CD14-positive monocyte (primary cell): ENCODE data around the gene PRKAB1. TPM values are rescaled to one million over a fixed set of nuclear protein-coding genes. Genes with fewer than 3 reads are reported as not detected.

ENCODE experiments used
- DNase-seq, 3 donors: peaks; one replicate each; pipeline ENCODE4 v3.0.0-alpha.2; 2011 to 2022
- H2AFZ ChIP-seq: 2 replicates; pipeline ENCODE4 v1.6.0; 2012; ENCODE audit warnings: mild to moderate bottlenecking, low read depth, low read length, inconsistent platforms; ENCODE audit not compliant: insufficient read depth, poor library complexity, severe bottlenecking
- H3K27ac ChIP-seq, 2 donors: 1 replicate in 1 of 2; 2 replicates in 1 of 2; pipeline ENCODE4 v1.5.1; 2012 to 2013; ENCODE audit warnings: low read length in 2 of 2, control low read depth in 1 of 2, inconsistent platforms in 1 of 2, low read depth in 1 of 2, mild to moderate bottlenecking in 1 of 2
- H3K27me3 ChIP-seq, 2 donors: one replicate each; pipeline versions ENCODE4 v1.6.0 to v1.6.1; 2011 to 2013; ENCODE audit warnings: low read length in 2 of 2; ENCODE audit not compliant: control insufficient read depth in 2 of 2, insufficient read depth in 2 of 2
- H3K36me3 ChIP-seq, 2 donors: replicated peaks in 1 of 2; 1 replicate in 1 of 2; 2 replicates in 1 of 2; pipeline versions ENCODE4 v1.5.1 to v1.6.1; 2012 to 2013; ENCODE audit warnings: low read length in 2 of 2, control low read depth in 1 of 2, inconsistent platforms in 1 of 2, mild to moderate bottlenecking in 1 of 2; ENCODE audit not compliant: insufficient read depth in 2 of 2, control insufficient read depth in 1 of 2
- H3K4me1 ChIP-seq, 2 donors: 1 replicate in 1 of 2; 2 replicates in 1 of 2; pipeline versions ENCODE4 v1.5.1 to v1.6.1; 2012 to 2013; ENCODE audit warnings: low read length in 2 of 2, control low read depth in 1 of 2, inconsistent platforms in 1 of 2, mild to moderate bottlenecking in 1 of 2, moderate library complexity in 1 of 2; ENCODE audit not compliant: insufficient read depth in 2 of 2, control insufficient read depth in 1 of 2
- H3K4me2 ChIP-seq: replicated peaks from 2 replicates; pipeline ENCODE3; 2012; ENCODE audit warnings: low read length, moderate library complexity, mild to moderate bottlenecking; ENCODE audit not compliant: poor library complexity, severe bottlenecking; ENCODE audit errors: extremely low read depth
- H3K4me3 ChIP-seq, 3 experiments: fragments of 200-600 bp in 1 of 3; sonication (generic) in 1 of 3; replicated peaks in 1 of 3; 1 replicate in 2 of 3; 2 replicates in 1 of 3; pipeline ENCODE4 v1.5.1; 2011 to 2013; ENCODE audit warnings: low read length in 3 of 3, mild to moderate bottlenecking in 3 of 3, control low read depth in 2 of 3, low read depth in 2 of 3, inconsistent platforms in 1 of 3, moderate library complexity in 1 of 3
- H3K79me2 ChIP-seq: 2 replicates; pipeline ENCODE4 v1.6.0; 2012; ENCODE audit warnings: mild to moderate bottlenecking, control low read depth, inconsistent platforms, low read length, moderate library complexity; ENCODE audit not compliant: insufficient read depth
- H3K9ac ChIP-seq: 2 replicates; pipeline ENCODE4 v1.6.0; 2017; ENCODE audit warnings: low read length, mild to moderate bottlenecking; ENCODE audit not compliant: insufficient read depth, poor library complexity, severe bottlenecking
- H3K9me3 ChIP-seq, 2 donors: replicated peaks in 1 of 2; 1 replicate in 1 of 2; 2 replicates in 1 of 2; pipeline versions ENCODE4 v1.5.1 to v1.6.1; 2012 to 2013; ENCODE audit warnings: low read length in 2 of 2, control low read depth in 1 of 2; ENCODE audit not compliant: control insufficient read depth in 1 of 2, insufficient read depth in 1 of 2
- H4K20me1 ChIP-seq: 2 replicates; pipeline ENCODE4 v1.6.0; 2012; ENCODE audit warnings: mild to moderate bottlenecking, low read length, control low read depth, moderate library complexity; ENCODE audit not compliant: insufficient read depth
- H3K27ac Mint-ChIP-seq, 7 donors: one replicate each; pipeline ENCODE4 v1.8.0; 2020; ENCODE audit warnings: mild to moderate bottlenecking in 7 of 7, mixed read lengths in 7 of 7, moderate library complexity in 6 of 7, inconsistent platforms in 2 of 7
- H3K27me3 Mint-ChIP-seq, 3 donors: one replicate each; pipeline ENCODE4 v1.8.0; 2021 to 2022; ENCODE audit warnings: low read depth in 3 of 3, mild to moderate bottlenecking in 3 of 3, mixed read lengths in 3 of 3, moderate library complexity in 3 of 3, inconsistent platforms in 1 of 3
- H3K36me3 Mint-ChIP-seq, 2 donors: one replicate each; pipeline ENCODE4 v1.8.0; 2020; ENCODE audit warnings: mixed read lengths in 2 of 2, inconsistent platforms in 1 of 2, mild to moderate bottlenecking in 1 of 2
- H3K4me1 Mint-ChIP-seq: one replicate; pipeline ENCODE4 v1.8.0; 2020; ENCODE audit warnings: mild to moderate bottlenecking, mixed read lengths
- H3K4me3 Mint-ChIP-seq, 2 donors: one replicate each; pipeline ENCODE4 v1.8.0; 2020; ENCODE audit warnings: mild to moderate bottlenecking in 2 of 2, mixed read lengths in 2 of 2, moderate library complexity in 1 of 2
- H3K9me3 Mint-ChIP-seq, 7 donors: one replicate each; pipeline ENCODE4 v1.8.0; 2020 to 2022; ENCODE audit warnings: mixed read lengths in 7 of 7, mild to moderate bottlenecking in 6 of 7, moderate library complexity in 6 of 7, inconsistent platforms in 2 of 7
- CTCF ChIP-seq: fragments of 200-600 bp; IDR thresholded peaks from one replicate; pipeline ENCODE4 v1.8.0; 2022; ENCODE audit warnings: antibody characterized with exemption, mild to moderate bottlenecking
- WGBS: methylation state at CpG from one replicate; pipeline ENCODE4 v1.1.5; 2013; ENCODE audit warnings: missing lambda C conversion rate; ENCODE audit not compliant: insufficient coverage; 5-methylcytosine and 5-hydroxymethylcytosine counted together
- intact Hi-C, 2 donors: fragments of 100-400 bp; cut with micrococcal nuclease; formaldehyde crosslinking; loops; one replicate each; pipeline versions ENCODE4 v1.15.0 to v1.15.1; 2023
- polyA plus RNA-seq, 3 donors: library from polyadenylated mRNA; depleted of rRNA in 1 of 3; unstranded in 2 of 3; stranded (reverse) in 1 of 3; fragments of 300-500 nt in 2 of 3; fragments of >200 nt in 1 of 3; fragmentation: Illumina TruSeq in 2 of 3; gene quantifications; 1 replicate in 2 of 3; 2 replicates in 1 of 3; pipeline ENCODE4 v1.2.3, GENCODE V29; 2012 to 2021

Gene PRKAB1
- polyA plus RNA-seq, 3 donors = 20.5 to 35.9 (median 23.0) TPM

- H3K4me2 ChIP-seq = no peak overlapping the region
- peaks cover 0 to 5% (median 0%) of the 10 kb centered on the region in 7 donors for H3K9me3 Mint-ChIP-seq
- no peak for TF ChIP-seq CTCF
- no peak overlapping the region for H3K27ac ChIP-seq
- H3K27ac Mint-ChIP-seq = no peak overlapping the region
- no peak overlapping the region for H3K4me3 Mint-ChIP-seq
- DNase-seq = no peak
- 86% methylated on average over 2 of the region's 4 CpGs for WGBS
- intact Hi-C loops = no loop called here
- no peaks in the 10 kb centered on the region for H3K9me3 ChIP-seq
- no peak overlapping the region for H2AFZ ChIP-seq
- no peak overlapping the region for H3K9ac ChIP-seq
- H3K27me3 ChIP-seq = peaks cover 0 to 2% of the 10 kb centered on the region in 2 donors
- no peaks in the 10 kb centered on the region for H3K36me3 ChIP-seq
- H4K20me1 ChIP-seq = no peaks in the 10 kb centered on the region
- H3K27me3 Mint-ChIP-seq = peaks cover 8 to 22% (median 10%) of the 10 kb centered on the region in 3 donors
- no peaks in the 10 kb centered on the region for H3K4me1 ChIP-seq
- no peaks in the 10 kb centered on the region for H3K36me3 Mint-ChIP-seq
- no peak overlapping the region for H3K4me3 ChIP-seq
- no peaks in the 10 kb centered on the region for H3K4me1 Mint-ChIP-seq
- H3K79me2 ChIP-seq = no peaks in the 10 kb centered on the region
Measured at GRCh38 chr12:119624966-119625365, 43.0 kb upstream of the PRKAB1 start.

- WGBS = 100% methylated on average over 4 of the region's 6 CpGs
- H3K36me3 ChIP-seq = no peaks in the 10 kb centered on the region
- H3K79me2 ChIP-seq = no peaks in the 10 kb centered on the region
- Mint-ChIP-seq H3K4me1 (no peaks in the 10 kb centered on the region), H3K36me3 (no peaks in the 10 kb centered on the region), H3K9me3 (peaks cover 0 to 5% (median 0%) of the 10 kb centered on the region in 7 donors), H3K27ac (no peak overlapping the region), H3K4me3 (no peak overlapping the region), H3K27me3 (peaks cover 9 to 21% (median 10%) of the 10 kb centered on the region in 3 donors)
- TF ChIP-seq CTCF = no peak
- no peak overlapping the region for H3K4me2 ChIP-seq
- DNase-seq = no peak
- H3K4me1 ChIP-seq = no peaks in the 10 kb centered on the region
- H3K9ac ChIP-seq = no peak overlapping the region
- intact Hi-C loops = no loop called here
- H3K27ac ChIP-seq = no peak overlapping the region
- H3K4me3 ChIP-seq = no peak overlapping the region
- no peak overlapping the region for H2AFZ ChIP-seq
- no peaks in the 10 kb centered on the region for H3K9me3 ChIP-seq
- H4K20me1 ChIP-seq = no peaks in the 10 kb centered on the region
- H3K27me3 ChIP-seq = peaks cover 0 to 2% of the 10 kb centered on the region in 2 donors
Measured at GRCh38 chr12:119627019-119627643, 40.8 kb upstream of the PRKAB1 start.
